Stimulated activated CD8-positive, alpha-beta memory T cell treated with anti-CD3 and anti-CD28 coated beads, Interleukin-4, amount 100 ng/mL, for 4 hours (primary cell): ENCODE data around the gene MSL3B.

Experiments used
- DNase-seq, 2 donors: peaks; one replicate each; pipeline ENCODE4 v3.0.0-alpha.2; 2020; ENCODE audit warnings: low read depth in 2 of 2, low spot score in 1 of 2

Gene MSL3B

GRCh38 chr2:233835230-233836186 is 32.7 kb downstream of the MSL3B start:
- no peak for DNase-seq

- DNase-seq: no peak
These were observed 34.8 kb downstream of the MSL3B start for GRCh38 chr2:233833345-233833744.

GRCh38 chr2:233832869-233833311 is 35.3 kb downstream of the MSL3B start:
- no peak for DNase-seq

- no peak for DNase-seq
These were observed 35.8 kb downstream of the MSL3B start for GRCh38 chr2:233832414-233832813.

- no peak for DNase-seq
These were observed 36.3 kb downstream of the MSL3B start for GRCh38 chr2:233831861-233832260.

GRCh38 chr2:233831011-233831721 is 37.0 kb downstream of the MSL3B start:
- DNase-seq: no peak

GRCh38 chr2:233830111-233830802 is 37.9 kb downstream of the MSL3B start:
- DNase-seq: no peak

GRCh38 chr2:233829193-233830110 is 38.7 kb downstream of the MSL3B start:
- DNase-seq: no peak

GRCh38 chr2:233828546-233829192 is 39.5 kb downstream of the MSL3B start:
- no peak for DNase-seq

GRCh38 chr2:233824373-233824772 is 43.8 kb downstream of the MSL3B start:
- DNase-seq: no peak

GRCh38 chr2:233823731-233824121 is 44.5 kb downstream of the MSL3B start:
- no peak for DNase-seq

GRCh38 chr2:233822781-233823730 is 45.1 kb downstream of the MSL3B start:
- DNase-seq: no peak

GRCh38 chr2:233822101-233822771 is 46.0 kb downstream of the MSL3B start:
- DNase-seq: no peak

GRCh38 chr2:233821709-233822100 is 46.5 kb downstream of the MSL3B start:
- DNase-seq: no peak

GRCh38 chr2:233821196-233821595 is 47.0 kb downstream of the MSL3B start:
- DNase-seq: no peak

- DNase-seq: no peak
These were observed 47.4 kb downstream of the MSL3B start for GRCh38 chr2:233820774-233821105.

- no peak for DNase-seq
These were observed 48.1 kb downstream of the MSL3B start for GRCh38 chr2:233819884-233820773.
